A549 (cell line): ENCODE data around the gene RAPGEFL1.

ENCODE experiments used
- CHD4 ChIP-seq: fragments of 200-600 bp; sonication (generic); IDR thresholded peaks from 2 replicates; pipeline ENCODE4 v1.6.1; 2016; ENCODE audit warnings: antibody characterized with exemption, mild to moderate bottlenecking, borderline replicate concordance
- ESRRA ChIP-seq: fragments of 150-350 bp; IDR thresholded peaks from 2 replicates; pipeline ENCODE4 v1.6.1; 2014; ENCODE audit warnings: mild to moderate bottlenecking, low read length, borderline replicate concordance
- MAFK ChIP-seq: fragments of 450-650 bp; IDR thresholded peaks from 2 replicates; pipeline ENCODE4 v1.6.1; 2014; ENCODE audit not compliant: partially characterized antibody
- MYC ChIP-seq: IDR thresholded peaks from 2 replicates; pipeline ENCODE4 v1.6.1; 2012; ENCODE audit warnings: mild to moderate bottlenecking, inconsistent platforms, low read length, improper control_type of control experiment, borderline replicate concordance
- NFE2L2 ChIP-seq: fragments of 150-350 bp; conservative IDR thresholded peaks from 2 replicates; pipeline ENCODE4 v1.6.1; 2014; ENCODE audit warnings: low read length
- POLR2A ChIP-seq: IDR thresholded peaks from 2 replicates; pipeline ENCODE4 v1.6.1; 2012; ENCODE audit warnings: mild to moderate bottlenecking, low read length
- RAD21 ChIP-seq, 2 experiments: fragments of >200 bp in 1 of 2; sonication (Bioruptor Twin) in 1 of 2; formaldehyde crosslinking in 1 of 2; IDR thresholded peaks in 1 of 2; conservative IDR thresholded peaks in 1 of 2; 2 replicates in 1 of 2; 3 replicates in 1 of 2; pipeline ENCODE4 v1.6.1; 2012 to 2018; ENCODE audit warnings: inconsistent platforms in 1 of 2
- RCOR1 ChIP-seq: fragments of 150-350 bp; IDR thresholded peaks from 2 replicates; pipeline ENCODE4 v1.6.1; 2014; ENCODE audit warnings: antibody characterized with exemption, low read length, low read depth
- TF ChIP-seq, protein P1 (sequence below): fragments of >200 bp; sonication (Bioruptor Twin); formaldehyde crosslinking; IDR thresholded peaks from 3 replicates; pipeline ENCODE4 v1.5.1; 2016
- TF ChIP-seq, protein P2 (sequence below): fragments of 200-600 bp; sonication (generic); IDR thresholded peaks from 2 replicates; pipeline ENCODE4 v1.6.1; 2016; ENCODE audit warnings: antibody characterized with exemption, mild to moderate bottlenecking, moderate library complexity
- TF ChIP-seq, protein P3 (sequence below): IDR thresholded peaks from 2 replicates; pipeline ENCODE4 v1.6.1; 2012
- TF ChIP-seq, protein P4 (sequence below): fragments of >200 bp; sonication (Bioruptor Twin); formaldehyde crosslinking; IDR thresholded peaks from 3 replicates; pipeline ENCODE4 v1.6.1; 2016

DNA sequence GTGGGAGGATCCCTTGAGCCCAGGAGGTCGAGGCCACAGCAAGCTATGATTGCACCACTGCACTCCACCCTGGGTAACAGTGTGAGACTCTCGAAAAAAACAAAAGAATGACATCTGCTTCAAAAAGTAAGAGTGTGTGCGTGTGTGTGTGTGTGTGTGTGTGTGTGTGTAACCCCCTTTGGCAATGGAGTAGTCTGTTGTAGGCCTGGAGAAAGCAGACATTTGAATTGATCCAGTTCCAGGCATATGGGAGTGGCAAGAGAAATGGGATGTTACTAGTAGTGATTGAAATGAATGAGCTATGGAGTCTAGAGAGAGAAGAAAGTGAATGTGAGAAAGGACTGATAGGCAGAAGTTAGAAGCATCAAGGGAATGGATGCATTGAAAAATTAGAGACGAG lies 27.0 kb upstream of the RAPGEFL1 start:
- TF ChIP-seq RCOR1 (no peak), POLR2A (no peak), ESRRA (no peak), RAD21 (conservative IDR thresholded peaks at IDR 0.05 in 1 of 2, IDR thresholded peaks at IDR 0.05 in 1 of 2) (no peak), MYC (no peak), NFE2L2 (no peak), MAFK (no peak), CHD4 (no peak)
- TF ChIP-seq, protein P1, sequence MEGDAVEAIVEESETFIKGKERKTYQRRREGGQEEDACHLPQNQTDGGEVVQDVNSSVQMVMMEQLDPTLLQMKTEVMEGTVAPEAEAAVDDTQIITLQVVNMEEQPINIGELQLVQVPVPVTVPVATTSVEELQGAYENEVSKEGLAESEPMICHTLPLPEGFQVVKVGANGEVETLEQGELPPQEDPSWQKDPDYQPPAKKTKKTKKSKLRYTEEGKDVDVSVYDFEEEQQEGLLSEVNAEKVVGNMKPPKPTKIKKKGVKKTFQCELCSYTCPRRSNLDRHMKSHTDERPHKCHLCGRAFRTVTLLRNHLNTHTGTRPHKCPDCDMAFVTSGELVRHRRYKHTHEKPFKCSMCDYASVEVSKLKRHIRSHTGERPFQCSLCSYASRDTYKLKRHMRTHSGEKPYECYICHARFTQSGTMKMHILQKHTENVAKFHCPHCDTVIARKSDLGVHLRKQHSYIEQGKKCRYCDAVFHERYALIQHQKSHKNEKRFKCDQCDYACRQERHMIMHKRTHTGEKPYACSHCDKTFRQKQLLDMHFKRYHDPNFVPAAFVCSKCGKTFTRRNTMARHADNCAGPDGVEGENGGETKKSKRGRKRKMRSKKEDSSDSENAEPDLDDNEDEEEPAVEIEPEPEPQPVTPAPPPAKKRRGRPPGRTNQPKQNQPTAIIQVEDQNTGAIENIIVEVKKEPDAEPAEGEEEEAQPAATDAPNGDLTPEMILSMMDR, result no peak
- TF ChIP-seq, protein P2, sequence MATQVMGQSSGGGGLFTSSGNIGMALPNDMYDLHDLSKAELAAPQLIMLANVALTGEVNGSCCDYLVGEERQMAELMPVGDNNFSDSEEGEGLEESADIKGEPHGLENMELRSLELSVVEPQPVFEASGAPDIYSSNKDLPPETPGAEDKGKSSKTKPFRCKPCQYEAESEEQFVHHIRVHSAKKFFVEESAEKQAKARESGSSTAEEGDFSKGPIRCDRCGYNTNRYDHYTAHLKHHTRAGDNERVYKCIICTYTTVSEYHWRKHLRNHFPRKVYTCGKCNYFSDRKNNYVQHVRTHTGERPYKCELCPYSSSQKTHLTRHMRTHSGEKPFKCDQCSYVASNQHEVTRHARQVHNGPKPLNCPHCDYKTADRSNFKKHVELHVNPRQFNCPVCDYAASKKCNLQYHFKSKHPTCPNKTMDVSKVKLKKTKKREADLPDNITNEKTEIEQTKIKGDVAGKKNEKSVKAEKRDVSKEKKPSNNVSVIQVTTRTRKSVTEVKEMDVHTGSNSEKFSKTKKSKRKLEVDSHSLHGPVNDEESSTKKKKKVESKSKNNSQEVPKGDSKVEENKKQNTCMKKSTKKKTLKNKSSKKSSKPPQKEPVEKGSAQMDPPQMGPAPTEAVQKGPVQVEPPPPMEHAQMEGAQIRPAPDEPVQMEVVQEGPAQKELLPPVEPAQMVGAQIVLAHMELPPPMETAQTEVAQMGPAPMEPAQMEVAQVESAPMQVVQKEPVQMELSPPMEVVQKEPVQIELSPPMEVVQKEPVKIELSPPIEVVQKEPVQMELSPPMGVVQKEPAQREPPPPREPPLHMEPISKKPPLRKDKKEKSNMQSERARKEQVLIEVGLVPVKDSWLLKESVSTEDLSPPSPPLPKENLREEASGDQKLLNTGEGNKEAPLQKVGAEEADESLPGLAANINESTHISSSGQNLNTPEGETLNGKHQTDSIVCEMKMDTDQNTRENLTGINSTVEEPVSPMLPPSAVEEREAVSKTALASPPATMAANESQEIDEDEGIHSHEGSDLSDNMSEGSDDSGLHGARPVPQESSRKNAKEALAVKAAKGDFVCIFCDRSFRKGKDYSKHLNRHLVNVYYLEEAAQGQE, result no peak
- TF ChIP-seq, protein P3, sequence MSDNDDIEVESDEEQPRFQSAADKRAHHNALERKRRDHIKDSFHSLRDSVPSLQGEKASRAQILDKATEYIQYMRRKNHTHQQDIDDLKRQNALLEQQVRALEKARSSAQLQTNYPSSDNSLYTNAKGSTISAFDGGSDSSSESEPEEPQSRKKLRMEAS, result no peak
- TF ChIP-seq, protein P4, sequence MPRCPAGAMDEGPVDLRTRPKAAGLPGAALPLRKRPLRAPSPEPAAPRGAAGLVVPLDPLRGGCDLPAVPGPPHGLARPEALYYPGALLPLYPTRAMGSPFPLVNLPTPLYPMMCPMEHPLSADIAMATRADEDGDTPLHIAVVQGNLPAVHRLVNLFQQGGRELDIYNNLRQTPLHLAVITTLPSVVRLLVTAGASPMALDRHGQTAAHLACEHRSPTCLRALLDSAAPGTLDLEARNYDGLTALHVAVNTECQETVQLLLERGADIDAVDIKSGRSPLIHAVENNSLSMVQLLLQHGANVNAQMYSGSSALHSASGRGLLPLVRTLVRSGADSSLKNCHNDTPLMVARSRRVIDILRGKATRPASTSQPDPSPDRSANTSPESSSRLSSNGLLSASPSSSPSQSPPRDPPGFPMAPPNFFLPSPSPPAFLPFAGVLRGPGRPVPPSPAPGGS, result no peak
